HG02642 (cell line): ENCODE measurements around the gene POLRMT.

Experiments used
- ATAC-seq: cut with Tn5 transposase; IDR thresholded peaks from one replicate; pipeline ENCODE4 v1.9.1; 2021; ENCODE audit warnings: mild to moderate bottlenecking; ENCODE audit not compliant: unreplicated experiment, poor library complexity

POLRMT gene

DNA sequence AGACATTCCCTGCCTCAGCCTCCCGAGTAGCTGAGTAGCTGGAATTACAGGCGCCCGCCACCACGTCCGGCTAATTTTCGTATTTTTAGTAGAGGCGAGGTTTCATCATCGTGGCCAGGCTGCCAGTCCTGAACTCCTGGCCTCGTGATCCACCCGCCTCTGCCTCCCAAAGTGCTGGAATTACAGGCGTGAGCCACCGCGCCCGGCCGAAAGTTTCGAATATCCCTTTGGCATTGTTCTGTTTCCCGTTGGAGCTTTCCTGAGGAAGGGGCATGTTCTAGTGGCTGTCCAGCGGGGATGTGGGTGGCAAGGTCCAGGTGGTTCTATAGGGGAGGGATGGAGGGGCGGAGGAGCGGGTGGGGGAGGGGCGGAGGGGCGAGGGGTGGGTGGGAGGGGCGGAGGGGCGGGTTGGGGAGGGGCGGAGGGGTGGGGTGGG, 63.1 kb downstream of the POLRMT start:
- ATAC-seq = no peak

DNA sequence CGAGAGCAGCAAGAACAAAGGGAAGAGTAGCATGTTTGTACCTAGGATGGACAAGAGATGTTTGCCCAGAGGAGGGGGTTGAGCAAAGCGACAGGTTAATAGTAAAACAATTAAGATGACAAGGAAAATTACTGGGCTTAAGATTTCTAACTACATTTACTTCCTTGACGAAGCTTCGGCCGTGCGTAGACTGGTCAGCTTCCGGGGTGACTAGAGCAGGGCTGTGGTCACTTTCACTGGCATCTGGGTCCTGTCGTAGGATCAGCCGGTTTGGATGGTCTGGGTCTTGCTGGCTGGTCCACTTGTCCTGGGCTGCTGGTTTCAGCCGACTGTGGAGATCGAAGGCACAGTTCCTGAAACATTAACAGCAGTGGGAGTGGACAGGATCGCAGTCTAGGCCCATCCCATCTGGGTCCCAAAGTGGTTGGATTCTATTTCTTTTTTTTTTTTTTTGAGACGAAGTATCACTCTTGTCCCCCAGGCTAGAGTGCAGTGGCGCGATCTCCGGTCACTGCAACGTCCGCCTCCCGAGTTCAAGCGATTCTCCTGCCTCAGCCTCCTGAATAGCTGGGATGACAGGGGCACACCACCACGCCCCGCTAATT, 65.9 kb downstream of the POLRMT start:
- ATAC-seq = no peak
